Tibial nerve (tissue), 4 donors: ENCODE measurements around the gene COX6B2.

Experiments
- EP300 ChIP-seq, 2 donors: sonication (generic); formaldehyde crosslinking; IDR thresholded peaks; one replicate each; pipeline ENCODE4 v1.6.1; 2017; ENCODE audit warnings: antibody characterized with exemption in 2 of 2, mild to moderate bottlenecking in 1 of 2
- POLR2A ChIP-seq, 2 donors: fragments of 450-650 bp; IDR thresholded peaks; one replicate each; pipeline ENCODE4 v1.6.1; 2017; ENCODE audit warnings: antibody characterized with exemption in 2 of 2, mild to moderate bottlenecking in 2 of 2, moderate library complexity in 2 of 2
- TF ChIP-seq, protein P1 (sequence below), 5 experiments: fragments of 200-600 bp in 3 of 5; fragments of 450-650 bp in 2 of 5; sonication (generic) in 3 of 5; IDR thresholded peaks; one replicate each; pipeline ENCODE4 v1.5.1; 2016 to 2019; ENCODE audit warnings: antibody characterized with exemption in 5 of 5, mild to moderate bottlenecking in 3 of 5, moderate library complexity in 2 of 5

DNA sequence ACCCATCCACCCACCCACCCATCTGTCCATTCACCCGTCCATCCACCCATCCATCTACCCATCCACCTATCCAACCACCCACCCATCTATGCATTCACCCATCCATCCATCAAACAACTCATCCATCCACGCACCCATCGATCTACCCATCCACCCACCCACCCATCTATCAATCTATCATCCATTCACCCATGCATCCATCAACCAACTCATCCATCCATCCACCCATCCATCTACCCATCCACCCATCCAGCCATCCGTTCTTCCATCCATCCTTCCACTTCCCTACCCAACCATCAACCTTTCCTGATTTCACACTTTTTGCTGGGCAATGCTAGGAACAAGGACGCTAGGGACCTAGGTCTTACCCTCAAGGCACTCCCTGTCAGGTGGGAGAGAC, 27.5 kb upstream of the COX6B2 start:
- TF ChIP-seq, protein P1, sequence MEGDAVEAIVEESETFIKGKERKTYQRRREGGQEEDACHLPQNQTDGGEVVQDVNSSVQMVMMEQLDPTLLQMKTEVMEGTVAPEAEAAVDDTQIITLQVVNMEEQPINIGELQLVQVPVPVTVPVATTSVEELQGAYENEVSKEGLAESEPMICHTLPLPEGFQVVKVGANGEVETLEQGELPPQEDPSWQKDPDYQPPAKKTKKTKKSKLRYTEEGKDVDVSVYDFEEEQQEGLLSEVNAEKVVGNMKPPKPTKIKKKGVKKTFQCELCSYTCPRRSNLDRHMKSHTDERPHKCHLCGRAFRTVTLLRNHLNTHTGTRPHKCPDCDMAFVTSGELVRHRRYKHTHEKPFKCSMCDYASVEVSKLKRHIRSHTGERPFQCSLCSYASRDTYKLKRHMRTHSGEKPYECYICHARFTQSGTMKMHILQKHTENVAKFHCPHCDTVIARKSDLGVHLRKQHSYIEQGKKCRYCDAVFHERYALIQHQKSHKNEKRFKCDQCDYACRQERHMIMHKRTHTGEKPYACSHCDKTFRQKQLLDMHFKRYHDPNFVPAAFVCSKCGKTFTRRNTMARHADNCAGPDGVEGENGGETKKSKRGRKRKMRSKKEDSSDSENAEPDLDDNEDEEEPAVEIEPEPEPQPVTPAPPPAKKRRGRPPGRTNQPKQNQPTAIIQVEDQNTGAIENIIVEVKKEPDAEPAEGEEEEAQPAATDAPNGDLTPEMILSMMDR (IDR thresholded peaks at IDR 0.05) = no peak
- TF ChIP-seq POLR2A (IDR thresholded peaks at IDR 0.05) (no peak), EP300 (IDR thresholded peaks at IDR 0.05) (no peak)
